HepG2 (cell line): ENCODE results near the gene PPM1M. TPM values are rescaled to one million over a fixed set of nuclear protein-coding genes. Genes with fewer than 3 reads are reported as not detected.

Experiments used
- ZBTB40 ChIP-seq, 2 experiments: fragments of 450-650 bp in 1 of 2; sonication (generic) in 1 of 2; formaldehyde crosslinking in 1 of 2; IDR thresholded peaks; 2 replicates each; pipeline versions ENCODE4 v1.6.1 to v1.8.0; 2016 to 2022; ENCODE audit warnings: antibody characterized with exemption in 1 of 2, mild to moderate bottlenecking in 1 of 2, missing genetic modification reagents in 1 of 2
- ZNF280B ChIP-seq: sonication (generic); formaldehyde crosslinking; IDR thresholded peaks from 2 replicates; pipeline ENCODE4 v1.5.0; 2020; ENCODE audit warnings: missing genetic modification reagents, mild to moderate bottlenecking, borderline replicate concordance
- ZNF296 ChIP-seq: sonication (generic); formaldehyde crosslinking; conservative IDR thresholded peaks from 2 replicates; pipeline ENCODE4 v1.5.0; 2020; ENCODE audit warnings: mild to moderate bottlenecking, missing genetic modification reagents
- ZNF644 ChIP-seq: IDR thresholded peaks from 2 replicates; pipeline ENCODE4 v1.6.1; 2016; ENCODE audit warnings: low read depth
- polyA plus RNA-seq, 8 experiments: library from polyadenylated mRNA; depleted of rRNA in 3 of 8; stranded (reverse) in 7 of 8; unstranded in 1 of 8; fragments of >200 nt; fragmentation: Illumina TruSeq in 4 of 8; extraction: Trizol in 4 of 8; gene quantifications; 2 replicates each; pipeline versions ENCODE4 v1.2.1 to v1.2.3, GENCODE V29; 2011 to 2016; ENCODE audit warnings: low read depth in 4 of 8, missing spikeins in 1 of 8, mixed read lengths in 1 of 8; ENCODE audit not compliant: insufficient read depth in 1 of 8
- total RNA-seq, 5 experiments: library from RNA; depleted of rRNA; stranded (reverse); fragments of >200 nt; fragmentation: Illumina TruSeq; extraction: Trizol; gene quantifications; 2 replicates each; pipeline ENCODE4 v1.2.3, GENCODE V29; 2016; ENCODE audit warnings: low read depth in 1 of 5
- TF ChIP-seq, protein P1 (sequence below): sonication (generic); formaldehyde crosslinking; IDR thresholded peaks from 2 replicates; pipeline ENCODE4 v1.5.0; 2020; ENCODE audit warnings: mild to moderate bottlenecking, missing genetic modification reagents, borderline replicate concordance

PPM1M gene
- total and polyA plus RNA-seq, 2 of the 13 experiments (the other 11 are each of a cell fraction or from before 2014, with no cell fraction given), result 2.5 to 5.9 TPM

- no peak for TF ChIP-seq ZBTB40 (IDR thresholded peaks at IDR 0.05)
- TF ChIP-seq ZBTB40 (CRISPR knock-in tag; IDR thresholded peaks at IDR 0.05), result 0 out of 2 replicates have a peak, but pooled peaks have one; percentile 19
- peak; percentile 14 for TF ChIP-seq ZNF644 (CRISPR knock-in tag)
- TF ChIP-seq ZNF280B (CRISPR knock-in tag), result peak; percentile 36; the same call in 1 of the 2 replicates
- TF ChIP-seq ZNF296, result no peak
- TF ChIP-seq, protein P1, sequence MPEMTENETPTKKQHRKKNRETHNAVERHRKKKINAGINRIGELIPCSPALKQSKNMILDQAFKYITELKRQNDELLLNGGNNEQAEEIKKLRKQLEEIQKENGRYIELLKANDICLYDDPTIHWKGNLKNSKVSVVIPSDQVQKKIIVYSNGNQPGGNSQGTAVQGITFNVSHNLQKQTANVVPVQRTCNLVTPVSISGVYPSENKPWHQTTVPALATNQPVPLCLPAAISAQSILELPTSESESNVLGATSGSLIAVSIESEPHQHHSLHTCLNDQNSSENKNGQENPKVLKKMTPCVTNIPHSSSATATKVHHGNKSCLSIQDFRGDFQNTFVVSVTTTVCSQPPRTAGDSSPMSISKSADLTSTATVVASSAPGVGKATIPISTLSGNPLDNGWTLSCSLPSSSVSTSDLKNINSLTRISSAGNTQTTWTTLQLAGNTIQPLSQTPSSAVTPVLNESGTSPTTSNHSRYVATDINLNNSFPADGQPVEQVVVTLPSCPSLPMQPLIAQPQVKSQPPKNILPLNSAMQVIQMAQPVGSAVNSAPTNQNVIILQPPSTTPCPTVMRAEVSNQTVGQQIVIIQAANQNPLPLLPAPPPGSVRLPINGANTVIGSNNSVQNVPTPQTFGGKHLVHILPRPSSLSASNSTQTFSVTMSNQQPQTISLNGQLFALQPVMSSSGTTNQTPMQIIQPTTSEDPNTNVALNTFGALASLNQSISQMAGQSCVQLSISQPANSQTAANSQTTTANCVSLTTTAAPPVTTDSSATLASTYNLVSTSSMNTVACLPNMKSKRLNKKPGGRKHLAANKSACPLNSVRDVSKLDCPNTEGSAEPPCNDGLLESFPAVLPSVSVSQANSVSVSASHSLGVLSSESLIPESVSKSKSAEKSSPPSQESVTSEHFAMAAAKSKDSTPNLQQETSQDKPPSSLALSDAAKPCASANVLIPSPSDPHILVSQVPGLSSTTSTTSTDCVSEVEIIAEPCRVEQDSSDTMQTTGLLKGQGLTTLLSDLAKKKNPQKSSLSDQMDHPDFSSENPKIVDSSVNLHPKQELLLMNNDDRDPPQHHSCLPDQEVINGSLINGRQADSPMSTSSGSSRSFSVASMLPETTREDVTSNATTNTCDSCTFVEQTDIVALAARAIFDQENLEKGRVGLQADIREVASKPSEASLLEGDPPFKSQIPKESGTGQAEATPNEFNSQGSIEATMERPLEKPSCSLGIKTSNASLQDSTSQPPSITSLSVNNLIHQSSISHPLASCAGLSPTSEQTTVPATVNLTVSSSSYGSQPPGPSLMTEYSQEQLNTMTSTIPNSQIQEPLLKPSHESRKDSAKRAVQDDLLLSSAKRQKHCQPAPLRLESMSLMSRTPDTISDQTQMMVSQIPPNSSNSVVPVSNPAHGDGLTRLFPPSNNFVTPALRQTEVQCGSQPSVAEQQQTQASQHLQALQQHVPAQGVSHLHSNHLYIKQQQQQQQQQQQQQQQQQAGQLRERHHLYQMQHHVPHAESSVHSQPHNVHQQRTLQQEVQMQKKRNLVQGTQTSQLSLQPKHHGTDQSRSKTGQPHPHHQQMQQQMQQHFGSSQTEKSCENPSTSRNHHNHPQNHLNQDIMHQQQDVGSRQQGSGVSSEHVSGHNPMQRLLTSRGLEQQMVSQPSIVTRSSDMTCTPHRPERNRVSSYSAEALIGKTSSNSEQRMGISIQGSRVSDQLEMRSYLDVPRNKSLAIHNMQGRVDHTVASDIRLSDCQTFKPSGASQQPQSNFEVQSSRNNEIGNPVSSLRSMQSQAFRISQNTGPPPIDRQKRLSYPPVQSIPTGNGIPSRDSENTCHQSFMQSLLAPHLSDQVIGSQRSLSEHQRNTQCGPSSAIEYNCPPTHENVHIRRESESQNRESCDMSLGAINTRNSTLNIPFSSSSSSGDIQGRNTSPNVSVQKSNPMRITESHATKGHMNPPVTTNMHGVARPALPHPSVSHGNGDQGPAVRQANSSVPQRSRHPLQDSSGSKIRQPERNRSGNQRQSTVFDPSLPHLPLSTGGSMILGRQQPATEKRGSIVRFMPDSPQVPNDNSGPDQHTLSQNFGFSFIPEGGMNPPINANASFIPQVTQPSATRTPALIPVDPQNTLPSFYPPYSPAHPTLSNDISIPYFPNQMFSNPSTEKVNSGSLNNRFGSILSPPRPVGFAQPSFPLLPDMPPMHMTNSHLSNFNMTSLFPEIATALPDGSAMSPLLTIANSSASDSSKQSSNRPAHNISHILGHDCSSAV (CRISPR knock-in tag), result 0 out of 2 replicates have a peak, but pooled peaks have one; percentile 25
Measured at GRCh38 chr3:52289338-52289746, 43.8 kb downstream of the PPM1M start (continued).
